Neural crest cell (in vitro differentiated cells): ENCODE results near the gene DEFB114. TPM values are rescaled to one million over a fixed set of nuclear protein-coding genes. Genes with fewer than 3 reads are reported as not detected.

Experiments used
- DNase-seq: peaks from one replicate; pipeline ENCODE4 v3.0.0; 2021; ENCODE audit warnings: low read depth, mixed read lengths, low spot score
- H3K27ac Mint-ChIP-seq: one replicate; pipeline ENCODE4 v1.8.0; 2021; ENCODE audit warnings: mild to moderate bottlenecking, mixed read lengths; ENCODE audit not compliant: unreplicated experiment
- H3K27me3 Mint-ChIP-seq: 2 replicates; pipeline ENCODE4 v1.8.0; 2021; ENCODE audit warnings: low read depth, mild to moderate bottlenecking, mixed read lengths
- H3K36me3 Mint-ChIP-seq: 2 replicates; pipeline ENCODE4 v1.8.0; 2021; ENCODE audit warnings: low read depth, mild to moderate bottlenecking, mixed read lengths
- H3K4me1 Mint-ChIP-seq: 2 replicates; pipeline ENCODE4 v1.8.0; 2021; ENCODE audit warnings: mixed read lengths
- H3K4me3 Mint-ChIP-seq: one replicate; pipeline ENCODE4 v1.8.0; 2021; ENCODE audit warnings: mild to moderate bottlenecking, mixed read lengths
- H3K9me3 Mint-ChIP-seq: 2 replicates; pipeline ENCODE4 v1.8.0; 2021; ENCODE audit warnings: mixed read lengths
- total RNA-seq: library from RNA; stranded (reverse); gene quantifications from 2 replicates; pipeline ENCODE4 v1.2.1, GENCODE V29; 2021
- TF ChIP-seq, protein P1 (sequence below): fragments of 200-600 bp; sonication (generic); conservative IDR thresholded peaks from 2 replicates; pipeline ENCODE4 v1.5.0; 2021; ENCODE audit warnings: antibody characterized with exemption, mild to moderate bottlenecking

Gene DEFB114
- total RNA-seq, 1 donor from 2014 or later, result not detected

DNA sequence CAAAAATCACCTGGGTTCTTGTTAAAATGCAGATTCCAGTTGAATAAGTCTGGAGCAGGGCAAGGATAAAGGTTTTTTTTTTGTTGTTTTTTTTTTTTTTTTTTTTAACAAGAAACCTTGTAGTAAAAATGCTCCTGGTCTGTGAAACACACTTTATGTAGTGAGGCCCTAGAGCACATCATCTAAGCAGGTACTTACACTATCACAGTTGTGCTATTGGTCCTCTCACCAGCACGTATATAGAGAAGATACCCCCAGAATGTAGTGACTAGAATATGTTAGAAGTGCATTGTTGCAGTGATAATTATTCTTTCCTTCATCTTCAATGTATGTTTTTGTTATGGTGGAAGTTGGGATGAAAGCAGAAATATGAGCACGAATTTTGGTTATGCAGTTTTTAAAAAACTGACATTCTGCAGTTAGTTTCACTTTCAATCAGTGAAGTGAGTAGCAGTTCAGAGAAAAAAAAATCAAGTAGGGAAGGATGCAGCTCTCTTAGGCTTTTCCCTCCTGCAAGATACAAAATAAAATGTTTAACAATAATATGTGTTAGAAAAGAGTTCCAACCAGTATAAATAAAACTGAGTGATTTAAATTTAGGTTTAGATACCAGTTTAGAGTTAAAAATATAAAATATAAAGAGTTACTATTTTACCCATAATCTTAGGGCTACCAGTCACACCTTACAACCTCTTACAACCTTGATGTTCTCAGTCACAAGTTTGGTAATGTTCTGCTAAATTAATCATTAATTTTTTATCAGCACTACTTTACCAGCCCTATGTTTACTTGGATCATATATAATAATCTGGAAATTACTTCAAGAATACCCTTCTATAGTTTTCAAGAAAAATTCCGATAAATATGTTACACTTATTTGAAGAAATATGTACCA lies 14.6 kb upstream of the DEFB114 start:
- Mint-ChIP-seq H3K27ac (no peak overlapping the region), H3K27me3 (no peaks in the 10 kb centered on the region), H3K4me3 (no peak overlapping the region), H3K4me1 (no peaks in the 10 kb centered on the region), H3K9me3 (no peaks in the 10 kb centered on the region), H3K36me3 (no peaks in the 10 kb centered on the region)
- DNase-seq, result no peak
- TF ChIP-seq, protein P1, sequence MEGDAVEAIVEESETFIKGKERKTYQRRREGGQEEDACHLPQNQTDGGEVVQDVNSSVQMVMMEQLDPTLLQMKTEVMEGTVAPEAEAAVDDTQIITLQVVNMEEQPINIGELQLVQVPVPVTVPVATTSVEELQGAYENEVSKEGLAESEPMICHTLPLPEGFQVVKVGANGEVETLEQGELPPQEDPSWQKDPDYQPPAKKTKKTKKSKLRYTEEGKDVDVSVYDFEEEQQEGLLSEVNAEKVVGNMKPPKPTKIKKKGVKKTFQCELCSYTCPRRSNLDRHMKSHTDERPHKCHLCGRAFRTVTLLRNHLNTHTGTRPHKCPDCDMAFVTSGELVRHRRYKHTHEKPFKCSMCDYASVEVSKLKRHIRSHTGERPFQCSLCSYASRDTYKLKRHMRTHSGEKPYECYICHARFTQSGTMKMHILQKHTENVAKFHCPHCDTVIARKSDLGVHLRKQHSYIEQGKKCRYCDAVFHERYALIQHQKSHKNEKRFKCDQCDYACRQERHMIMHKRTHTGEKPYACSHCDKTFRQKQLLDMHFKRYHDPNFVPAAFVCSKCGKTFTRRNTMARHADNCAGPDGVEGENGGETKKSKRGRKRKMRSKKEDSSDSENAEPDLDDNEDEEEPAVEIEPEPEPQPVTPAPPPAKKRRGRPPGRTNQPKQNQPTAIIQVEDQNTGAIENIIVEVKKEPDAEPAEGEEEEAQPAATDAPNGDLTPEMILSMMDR, result no peak

DNA sequence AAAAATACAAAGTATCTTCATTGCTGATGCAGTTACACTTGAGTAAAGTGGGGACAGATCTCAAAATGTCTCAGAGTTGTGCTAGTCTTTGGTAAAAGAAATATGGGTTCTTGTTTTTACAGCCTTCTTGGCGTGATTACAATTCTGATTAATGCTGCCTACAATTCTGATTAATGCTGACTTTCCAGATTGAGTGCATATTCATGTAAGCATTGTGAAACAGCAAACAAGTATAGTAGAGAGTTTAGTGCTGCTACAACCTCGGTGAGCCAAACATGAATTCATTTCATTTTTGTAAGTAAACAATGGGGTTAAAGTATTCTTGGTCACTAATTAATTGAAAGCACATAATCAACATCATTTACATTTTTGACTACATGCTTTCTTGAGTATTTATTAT lies 5.6 kb upstream of the DEFB114 start, which contains the start of gene DEFB113:
DEFB113 (minus strand) TSS at position 21 of the 400 bp plus-strand sequence; CDS start at position 21, 0 bp downstream.
- no peak for DNase-seq
- H3K4me3 Mint-ChIP-seq, result no peak within 1 kb of the TSS
- H3K9me3 Mint-ChIP-seq, result no peaks in the 10 kb centered on the region
- no peak within 1 kb of the TSS for H3K27ac Mint-ChIP-seq
- TF ChIP-seq, protein P1, result no peak
- no peaks in the 10 kb centered on the region for H3K36me3 Mint-ChIP-seq
- no peaks in the 10 kb centered on the region for H3K4me1 Mint-ChIP-seq
- no peaks in the 10 kb centered on the region for H3K27me3 Mint-ChIP-seq

DNA sequence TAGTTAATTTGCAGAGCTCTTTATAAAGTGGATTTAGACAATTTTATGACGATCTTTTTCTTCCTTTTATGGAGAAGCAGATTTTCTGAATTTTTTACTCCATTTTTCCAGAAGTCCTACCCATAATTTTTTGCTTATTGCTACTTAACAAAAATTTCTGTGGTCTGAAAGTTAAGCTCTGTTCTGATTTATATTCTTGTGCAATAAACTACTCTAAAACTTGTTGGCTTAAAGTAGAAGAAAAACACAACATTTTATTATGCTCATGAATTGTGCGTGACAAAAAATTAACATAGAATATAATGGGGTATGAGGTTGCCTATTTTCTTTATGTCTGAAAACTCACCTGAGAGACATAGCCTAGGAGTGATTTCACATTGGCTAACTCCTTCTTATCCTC lies 2.9 kb upstream of the DEFB114 start:
- TF ChIP-seq, protein P1, result no peak
- H3K27ac Mint-ChIP-seq, result no peak overlapping the region
- no peaks in the 10 kb centered on the region for H3K27me3 Mint-ChIP-seq
- no peaks in the 10 kb centered on the region for H3K36me3 Mint-ChIP-seq
- H3K4me3 Mint-ChIP-seq, result no peak overlapping the region
- no peaks in the 10 kb centered on the region for H3K4me1 Mint-ChIP-seq
- DNase-seq, result no peak
- no peaks in the 10 kb centered on the region for H3K9me3 Mint-ChIP-seq

DNA sequence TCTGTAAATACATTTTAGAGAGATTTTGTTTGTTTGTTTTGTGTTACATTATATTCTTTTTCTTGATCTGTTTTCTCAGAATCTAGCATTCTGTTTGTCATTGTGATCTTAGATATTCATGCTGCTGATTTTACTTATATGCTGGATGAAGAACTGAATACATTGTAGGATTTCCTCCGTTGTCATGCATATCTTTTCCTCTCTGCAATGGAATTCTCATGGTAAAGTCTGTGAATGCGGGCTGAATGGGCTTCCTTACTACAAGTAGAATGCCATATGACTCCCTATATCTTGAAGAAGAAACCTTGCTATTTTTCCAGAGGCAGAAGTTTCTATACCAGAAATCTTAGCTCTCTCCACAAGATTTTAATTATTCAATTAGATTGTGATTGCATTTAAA lies 2.4 kb upstream of the DEFB114 start:
- Mint-ChIP-seq H3K4me3 (no peak overlapping the region), H3K36me3 (no peaks in the 10 kb centered on the region), H3K4me1 (no peaks in the 10 kb centered on the region), H3K27me3 (no peaks in the 10 kb centered on the region), H3K27ac (no peak overlapping the region), H3K9me3 (no peaks in the 10 kb centered on the region)
- DNase-seq, result no peak
- TF ChIP-seq, protein P1, result no peak

DNA sequence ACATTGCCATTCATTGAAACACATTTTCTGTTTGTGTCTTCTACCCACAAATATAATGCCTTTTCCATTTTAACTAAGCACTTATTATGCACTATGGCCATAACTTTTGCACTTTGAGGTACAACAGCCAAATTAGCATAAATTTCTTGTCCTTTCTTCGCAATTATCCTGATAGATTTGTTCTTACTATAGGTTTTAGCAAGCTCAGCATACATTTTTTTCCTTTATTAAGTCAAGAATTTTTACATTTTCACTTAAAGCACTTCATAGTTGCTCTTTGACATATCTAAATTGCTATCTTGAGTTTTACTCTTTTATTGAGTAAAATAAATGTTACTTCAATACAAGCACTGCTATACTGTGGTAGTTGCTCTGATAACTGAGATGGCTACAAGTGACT lies 5.8 kb downstream of the DEFB114 start:
- H3K4me1 Mint-ChIP-seq, result no peaks in the 10 kb centered on the region
- H3K36me3 Mint-ChIP-seq, result no peaks in the 10 kb centered on the region
- TF ChIP-seq, protein P1, result no peak
- H3K27me3 Mint-ChIP-seq, result no peaks in the 10 kb centered on the region
- H3K9me3 Mint-ChIP-seq, result peaks cover 4% of the 10 kb centered on the region
- no peak overlapping the region for H3K27ac Mint-ChIP-seq
- H3K4me3 Mint-ChIP-seq, result no peak overlapping the region
- no peak for DNase-seq
